GM21528 (cell line): Measurements from ENCODE around the gene DDX54.
"Not testable (repeated sequence)": the region's sequence is repeated elsewhere in the genome, so short reads cannot be mapped to it uniquely, and the experiment has no call there.

Experiments
- ATAC-seq: cut with Tn5 transposase; IDR thresholded peaks from one replicate; pipeline ENCODE4 v1.9.1; 2021; ENCODE audit warnings: mild to moderate bottlenecking, moderate library complexity; ENCODE audit not compliant: unreplicated experiment, low FRiP score

DDX54 gene

DNA sequence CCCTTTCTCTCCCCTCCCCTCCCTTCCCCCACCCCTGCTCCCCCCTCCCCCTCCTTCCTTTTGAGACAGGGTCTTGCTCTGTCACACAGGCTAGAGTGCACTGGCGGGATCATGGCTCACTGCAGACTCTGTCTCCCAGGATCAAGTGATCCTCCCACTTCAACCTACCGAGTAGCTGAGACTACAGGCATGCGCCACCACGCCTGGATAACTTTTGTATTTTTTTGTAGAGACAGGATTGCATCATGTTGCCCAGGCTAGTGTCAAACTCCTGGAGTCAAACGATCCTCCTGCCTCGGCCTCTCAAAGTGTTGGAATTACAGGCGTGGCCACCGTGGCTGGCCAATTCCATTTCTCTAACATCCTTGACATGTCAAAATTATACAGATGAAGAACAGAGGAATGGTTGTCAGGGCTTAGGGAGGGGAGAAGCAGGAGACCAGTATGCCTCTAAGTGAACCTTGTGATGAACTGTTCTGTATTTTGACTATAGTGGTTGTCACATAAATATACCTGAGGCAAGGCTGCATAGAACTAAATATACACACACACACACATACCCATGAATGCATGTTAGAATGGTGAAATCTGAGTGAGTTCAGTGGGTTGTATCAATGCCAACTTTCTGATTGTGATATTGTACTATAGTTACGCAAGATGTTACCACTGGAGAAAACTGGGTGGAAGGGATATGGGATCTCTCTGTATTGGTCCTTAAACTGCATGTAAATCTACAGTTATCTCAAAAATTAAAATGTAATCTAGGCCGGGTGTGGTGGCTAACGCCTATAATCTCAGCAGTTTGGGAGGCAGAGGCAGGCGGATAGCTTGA lies 39.3 kb downstream of the DDX54 start:
- ATAC-seq: no peak

DNA sequence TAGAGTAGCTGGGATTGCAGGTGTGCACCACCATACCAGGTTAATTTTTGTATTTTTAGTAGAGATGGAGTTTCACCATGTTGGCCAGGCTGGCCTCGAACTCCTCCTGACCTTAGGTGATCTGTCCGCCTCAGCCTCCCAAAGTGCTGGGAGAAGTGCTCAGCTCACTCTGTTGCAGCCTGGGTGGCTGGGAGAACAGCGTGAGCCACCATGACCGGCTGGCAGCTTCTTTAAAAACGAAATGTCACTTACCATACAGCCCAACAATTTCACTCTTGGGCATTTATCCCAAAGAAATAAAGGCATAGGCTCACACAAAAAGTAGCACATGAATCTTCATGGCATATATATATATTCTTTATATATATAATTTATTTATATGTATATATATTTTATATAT lies 40.5 kb downstream of the DDX54 start:
- no peak for ATAC-seq

DNA sequence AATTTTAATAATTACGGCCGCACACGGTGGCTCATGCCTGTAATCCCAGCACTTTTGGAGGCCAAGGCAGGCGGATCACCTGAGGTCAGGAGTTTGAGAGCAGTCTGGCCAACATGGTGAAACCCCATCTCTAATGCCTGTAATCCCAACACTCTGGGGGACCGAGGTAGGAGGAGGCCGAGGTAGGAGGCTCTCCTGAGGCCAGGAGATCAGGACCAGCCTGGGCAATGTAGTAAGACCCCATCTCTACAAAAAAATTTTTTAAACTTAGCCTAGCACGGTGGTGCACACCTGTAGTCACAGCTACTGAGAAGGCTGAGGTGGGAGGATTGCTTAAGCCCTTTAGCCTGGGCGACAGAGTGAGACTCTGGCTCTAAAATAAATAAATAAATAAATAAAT lies 41.3 kb downstream of the DDX54 start:
- no peak for ATAC-seq

GRCh38 chr12:113142886-113143332 lies 42.4 kb downstream of the DDX54 start:
- ATAC-seq: no peak

GRCh38 chr12:113142173-113142885 lies 42.9 kb downstream of the DDX54 start:
- ATAC-seq: no peak

GRCh38 chr12:113141716-113142115 lies 43.6 kb downstream of the DDX54 start:
- ATAC-seq: not testable (repeated sequence)

DNA sequence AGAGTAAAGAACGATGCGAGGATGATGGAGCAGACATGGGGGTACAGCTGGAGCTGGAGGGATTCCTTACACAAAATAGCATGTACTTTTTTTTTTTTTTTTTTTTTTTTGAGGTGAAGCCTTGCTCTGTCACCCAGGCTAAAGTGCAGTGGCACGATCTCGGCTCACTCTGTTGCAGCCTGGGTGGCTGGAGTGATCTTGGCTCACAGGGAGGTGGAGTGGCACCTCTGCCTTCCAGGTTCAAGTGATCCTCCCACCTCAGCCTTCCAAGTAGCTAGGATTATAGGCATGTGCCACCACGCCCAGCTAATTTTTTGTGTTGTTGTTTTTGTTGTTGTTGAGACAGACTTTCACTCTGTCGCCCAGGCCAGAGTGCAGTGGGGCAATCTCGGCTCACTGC lies 44.6 kb downstream of the DDX54 start:
- no peak for ATAC-seq

DNA sequence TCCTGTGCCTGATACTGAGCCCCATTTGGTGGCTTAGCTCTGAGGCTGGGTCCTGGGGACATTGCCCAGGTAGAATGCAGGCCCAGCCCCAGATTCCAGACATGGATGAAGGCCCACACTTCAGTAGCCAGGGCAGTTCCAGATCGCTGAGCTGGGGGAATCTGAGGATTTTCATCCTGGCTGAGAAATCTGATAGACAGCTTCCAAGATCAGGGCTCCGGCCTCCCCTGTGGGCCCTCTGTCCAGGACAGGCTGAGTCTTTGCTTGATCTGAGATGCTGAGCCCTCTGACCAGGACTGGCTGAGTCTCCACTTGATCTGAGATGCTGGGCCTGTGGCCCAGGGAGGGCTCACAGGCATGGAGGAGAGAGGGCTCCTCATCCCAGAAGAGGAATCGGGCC lies 46.5 kb downstream of the DDX54 start:
- ATAC-seq: no peak

GRCh38 chr12:113137861-113138783 lies 47.2 kb downstream of the DDX54 start:
- no peak for ATAC-seq

DNA sequence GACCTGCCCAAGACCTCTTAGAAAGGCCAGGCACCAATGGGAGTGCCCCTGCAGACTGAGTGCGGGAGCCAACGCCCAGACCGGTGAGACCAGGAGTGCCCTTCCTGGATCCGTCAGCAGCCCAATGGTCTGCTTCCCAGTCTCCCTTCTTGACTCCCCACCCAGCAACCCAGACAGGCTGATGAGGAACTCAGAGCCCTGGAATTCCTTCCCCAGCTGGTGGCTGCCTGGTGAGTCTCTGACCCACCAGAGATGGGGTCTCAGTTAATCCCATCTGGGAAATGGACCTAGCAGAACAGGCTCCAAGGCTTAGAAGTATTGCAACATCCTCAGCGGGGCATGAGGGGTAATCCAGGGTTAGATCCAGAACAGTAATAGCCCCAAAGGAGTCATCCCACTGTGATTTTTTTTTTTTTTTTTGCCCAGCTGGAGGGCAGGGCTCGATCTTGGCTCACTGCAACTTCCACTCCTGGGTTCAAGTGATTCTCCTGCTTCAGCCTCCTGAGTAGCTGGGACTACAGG lies 48.2 kb downstream of the DDX54 start:
- ATAC-seq: no peak

- ATAC-seq: no peak
Measured at GRCh38 chr12:113136128-113136989, 48.9 kb downstream of the DDX54 start.

- ATAC-seq: no peak
Measured at GRCh38 chr12:113135178-113136127, 49.8 kb downstream of the DDX54 start, which contains the start of gene RASAL1. RASAL1 (minus strand) TSS chr12:113135761; CDS start chr12:113135462, 299 bp downstream.

GRCh38 chr12:113134521-113134951 lies 50.7 kb downstream of the DDX54 start:
- no peak for ATAC-seq

GRCh38 chr12:113134071-113134470 lies 51.2 kb downstream of the DDX54 start:
- no peak for ATAC-seq

DNA sequence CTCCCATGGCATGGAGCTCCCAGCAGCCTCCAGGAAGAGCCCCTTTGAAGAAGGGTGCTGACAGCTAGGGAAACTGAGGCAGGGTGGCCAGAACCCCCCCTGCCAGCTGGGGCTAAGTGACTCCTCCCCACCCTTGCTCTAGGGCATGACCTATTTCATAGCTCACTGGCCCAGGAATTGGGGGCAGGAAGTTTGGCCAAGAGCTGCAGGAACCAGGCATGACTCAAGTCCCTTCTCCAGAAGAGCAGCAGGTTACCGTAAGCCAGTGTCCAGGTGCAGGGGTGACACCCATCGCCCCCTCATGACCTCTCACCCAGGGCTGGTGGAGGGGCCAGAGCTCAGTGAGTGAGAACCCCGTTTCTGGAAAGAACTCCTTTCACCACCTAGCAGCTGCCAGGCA lies 51.6 kb downstream of the DDX54 start:
- no peak for ATAC-seq

DNA sequence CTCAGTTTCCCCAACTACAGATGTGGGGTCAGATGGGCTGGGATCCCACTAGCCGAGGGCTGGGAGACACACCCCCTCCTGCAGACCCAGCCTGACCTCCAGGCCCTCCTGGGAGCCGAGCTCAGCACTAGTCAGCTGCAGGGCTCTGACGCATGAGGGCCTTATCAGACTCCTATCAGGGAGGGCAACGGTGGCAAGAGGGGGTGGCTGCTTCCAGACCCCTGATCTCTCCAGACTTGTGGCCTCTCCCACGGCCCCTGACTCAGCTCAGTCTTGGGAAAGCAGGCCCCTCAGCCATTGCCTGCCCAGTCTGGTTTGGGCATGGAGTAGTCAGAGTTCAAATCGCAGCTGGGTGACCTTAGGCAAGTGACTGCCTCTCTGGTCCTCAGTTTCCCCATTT lies 52.2 kb downstream of the DDX54 start:
- no peak for ATAC-seq

- no peak for ATAC-seq
Measured at GRCh38 chr12:113131556-113131955, 53.7 kb downstream of the DDX54 start.

- ATAC-seq: no peak
Measured at GRCh38 chr12:113130457-113131135, 54.7 kb downstream of the DDX54 start.
